Glutamatergic neuron (in vitro differentiated cells): Measurements from ENCODE around the gene CACNA1H. TPM values are rescaled to one million over a fixed set of nuclear protein-coding genes. Genes with fewer than 3 reads are reported as not detected.

Source experiments
- DNase-seq: peaks from one replicate; pipeline ENCODE4 v3.0.0; 2022
- H3K27ac Mint-ChIP-seq: one replicate; pipeline ENCODE4 v1.8.0; 2020; ENCODE audit warnings: mild to moderate bottlenecking, mixed read lengths, inconsistent platforms; ENCODE audit not compliant: unreplicated experiment
- H3K27me3 Mint-ChIP-seq: one replicate; pipeline ENCODE4 v1.8.0; 2020; ENCODE audit warnings: mild to moderate bottlenecking, moderate library complexity, mixed read lengths, inconsistent platforms; ENCODE audit not compliant: unreplicated experiment
- H3K36me3 Mint-ChIP-seq: one replicate; pipeline ENCODE4 v1.8.0; 2020; ENCODE audit warnings: mild to moderate bottlenecking, mixed read lengths, inconsistent platforms; ENCODE audit not compliant: unreplicated experiment
- H3K4me1 Mint-ChIP-seq: one replicate; pipeline ENCODE4 v1.8.0; 2020; ENCODE audit warnings: mild to moderate bottlenecking, low read depth, mixed read lengths, inconsistent platforms; ENCODE audit not compliant: unreplicated experiment
- H3K4me3 Mint-ChIP-seq: one replicate; pipeline ENCODE4 v1.8.0; 2020; ENCODE audit warnings: mild to moderate bottlenecking, mixed read lengths, inconsistent platforms; ENCODE audit not compliant: unreplicated experiment
- H3K9me3 Mint-ChIP-seq: one replicate; pipeline ENCODE4 v1.8.0; 2020; ENCODE audit warnings: mild to moderate bottlenecking, moderate library complexity, mixed read lengths, inconsistent platforms; ENCODE audit not compliant: unreplicated experiment
- long read RNA-seq: library from polyadenylated mRNA; unstranded; transcript quantifications from one replicate; pipeline ENCODE4 v2.0.0, GENCODE V29; 2020; ENCODE audit not compliant: unreplicated experiment
- total RNA-seq: library from RNA; stranded (reverse); fragmentation: NEBNext Ultra II Directional; extraction: Animal tissue kit (Norgen Biotek cat#: 25700); gene quantifications from one replicate; pipeline ENCODE4 v1.2.1, GENCODE V29; 2021; ENCODE audit not compliant: unreplicated experiment
- TF ChIP-seq, protein P1 (sequence below): fragments of 200-600 bp; sonication (generic); IDR thresholded peaks from one replicate; pipeline ENCODE4 v1.5.0; 2021; ENCODE audit not compliant: partially characterized antibody, unreplicated experiment

CACNA1H gene
- total RNA-seq = 161 TPM
- long read RNA-seq, partial matches to known transcripts = 2 of 14 reads
- long read RNA-seq, other reads (novel, unspliced or antisense) = 12 of 14 reads

DNA sequence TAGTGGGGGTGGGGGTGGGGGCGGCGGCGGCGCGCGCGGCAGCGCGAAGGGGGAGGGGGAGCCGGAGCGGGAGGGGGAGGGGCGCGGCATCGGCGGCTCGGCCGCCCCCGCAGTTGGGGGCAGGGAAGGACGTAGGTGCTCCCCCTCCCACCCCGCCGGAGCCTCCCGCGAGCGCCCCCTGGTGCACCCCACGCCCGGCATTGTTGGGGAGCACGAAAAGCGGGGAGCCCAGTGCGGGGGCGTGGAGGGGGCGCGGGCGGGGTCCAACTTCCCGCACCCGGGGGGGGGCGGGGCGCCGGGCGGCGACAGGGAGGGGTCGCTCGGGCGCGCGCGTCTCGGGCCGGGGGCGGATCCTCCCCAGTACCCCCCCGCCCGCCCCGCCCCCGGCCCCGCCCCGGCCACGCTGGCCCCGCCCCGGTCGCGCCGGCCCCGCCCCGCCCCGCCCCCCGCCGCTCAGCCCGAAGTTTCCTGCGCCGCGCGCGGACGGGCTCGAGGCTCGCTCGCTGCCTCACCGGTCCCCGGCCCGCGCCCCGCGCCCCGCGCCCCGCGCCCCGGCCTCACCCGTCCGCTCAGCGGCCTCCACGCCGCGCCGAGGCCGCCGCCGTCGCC lies at the start of gene CACNA1H:
Gene CACNA1H (plus strand): TSS at position 456 of the 609 bp plus-strand sequence. CDS start 632 bp downstream, outside the sequence.
- DNase-seq = peak; percentile 78
- H3K27me3 Mint-ChIP-seq = peaks cover 11% of the 10 kb centered on the region
- peak within 1 kb of the TSS; percentile 64 for H3K27ac Mint-ChIP-seq
- no peaks in the 10 kb centered on the region for H3K36me3 Mint-ChIP-seq
- H3K4me3 Mint-ChIP-seq = peak within 1 kb of the TSS; percentile 68
- peaks cover 12% of the 10 kb centered on the region for H3K9me3 Mint-ChIP-seq
- TF ChIP-seq, protein P1, sequence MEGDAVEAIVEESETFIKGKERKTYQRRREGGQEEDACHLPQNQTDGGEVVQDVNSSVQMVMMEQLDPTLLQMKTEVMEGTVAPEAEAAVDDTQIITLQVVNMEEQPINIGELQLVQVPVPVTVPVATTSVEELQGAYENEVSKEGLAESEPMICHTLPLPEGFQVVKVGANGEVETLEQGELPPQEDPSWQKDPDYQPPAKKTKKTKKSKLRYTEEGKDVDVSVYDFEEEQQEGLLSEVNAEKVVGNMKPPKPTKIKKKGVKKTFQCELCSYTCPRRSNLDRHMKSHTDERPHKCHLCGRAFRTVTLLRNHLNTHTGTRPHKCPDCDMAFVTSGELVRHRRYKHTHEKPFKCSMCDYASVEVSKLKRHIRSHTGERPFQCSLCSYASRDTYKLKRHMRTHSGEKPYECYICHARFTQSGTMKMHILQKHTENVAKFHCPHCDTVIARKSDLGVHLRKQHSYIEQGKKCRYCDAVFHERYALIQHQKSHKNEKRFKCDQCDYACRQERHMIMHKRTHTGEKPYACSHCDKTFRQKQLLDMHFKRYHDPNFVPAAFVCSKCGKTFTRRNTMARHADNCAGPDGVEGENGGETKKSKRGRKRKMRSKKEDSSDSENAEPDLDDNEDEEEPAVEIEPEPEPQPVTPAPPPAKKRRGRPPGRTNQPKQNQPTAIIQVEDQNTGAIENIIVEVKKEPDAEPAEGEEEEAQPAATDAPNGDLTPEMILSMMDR = peak; percentile 68
- peaks cover 10% of the 10 kb centered on the region for H3K4me1 Mint-ChIP-seq

- no peak overlapping the region for H3K4me3 Mint-ChIP-seq
Measured at GRCh38 chr16:1103636-1103980, 49.3 kb upstream of the CACNA1H start.

DNA sequence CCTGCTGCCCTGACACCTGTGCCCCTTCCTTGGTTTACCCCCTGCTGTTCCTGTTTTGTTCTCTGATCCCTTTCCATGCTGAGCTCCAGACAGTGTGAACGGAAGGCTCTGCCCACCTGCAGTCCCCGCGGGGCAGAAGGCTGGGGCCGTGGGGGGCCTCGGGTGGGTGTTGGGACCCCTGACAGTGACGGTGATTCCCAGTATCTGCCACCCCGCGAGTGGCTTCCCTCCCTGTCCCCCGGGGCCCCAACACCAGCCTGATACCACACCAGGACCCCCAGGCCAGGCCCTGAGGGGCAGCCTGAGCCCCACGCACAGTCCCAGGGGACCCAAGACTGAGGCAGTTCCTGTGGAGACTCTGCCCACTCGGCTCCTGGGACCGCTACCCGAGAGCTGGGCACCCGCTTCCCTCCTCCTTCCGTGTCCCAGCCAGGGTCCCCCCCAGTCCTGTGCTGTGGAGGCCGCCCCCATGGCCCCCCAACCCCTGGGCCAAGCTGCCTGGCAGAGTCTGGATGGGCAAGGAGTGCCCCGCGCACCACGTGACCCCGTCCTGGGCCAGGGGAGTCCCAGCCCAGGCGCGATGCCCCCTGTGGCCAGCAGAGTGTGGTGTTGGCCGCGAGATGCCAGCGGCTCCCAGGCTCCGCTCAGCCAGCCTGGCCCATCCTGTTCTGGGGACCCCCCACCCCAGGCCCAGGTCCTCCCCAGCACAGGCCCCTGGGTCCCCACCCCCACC lies 46.9 kb upstream of the CACNA1H start:
- Mint-ChIP-seq H3K4me3 (no peak overlapping the region), H3K36me3 (no peaks in the 10 kb centered on the region), H3K9me3 (peaks cover 5% of the 10 kb centered on the region), H3K27me3 (no peaks in the 10 kb centered on the region), H3K4me1 (peaks cover 1% of the 10 kb centered on the region), H3K27ac (no peak overlapping the region)
- TF ChIP-seq, protein P1 = peak; percentile 88
- DNase-seq = peak; percentile 88

More at GRCh38 chr16:1103636-1103980, 49.3 kb upstream of the CACNA1H start:
- no peaks in the 10 kb centered on the region for H3K9me3 Mint-ChIP-seq
- H3K27me3 Mint-ChIP-seq = no peaks in the 10 kb centered on the region
- no peaks in the 10 kb centered on the region for H3K36me3 Mint-ChIP-seq
- TF ChIP-seq, protein P1 = no peak
- no peaks in the 10 kb centered on the region for H3K4me1 Mint-ChIP-seq
- H3K27ac Mint-ChIP-seq = no peak overlapping the region
- no peak for DNase-seq

DNA sequence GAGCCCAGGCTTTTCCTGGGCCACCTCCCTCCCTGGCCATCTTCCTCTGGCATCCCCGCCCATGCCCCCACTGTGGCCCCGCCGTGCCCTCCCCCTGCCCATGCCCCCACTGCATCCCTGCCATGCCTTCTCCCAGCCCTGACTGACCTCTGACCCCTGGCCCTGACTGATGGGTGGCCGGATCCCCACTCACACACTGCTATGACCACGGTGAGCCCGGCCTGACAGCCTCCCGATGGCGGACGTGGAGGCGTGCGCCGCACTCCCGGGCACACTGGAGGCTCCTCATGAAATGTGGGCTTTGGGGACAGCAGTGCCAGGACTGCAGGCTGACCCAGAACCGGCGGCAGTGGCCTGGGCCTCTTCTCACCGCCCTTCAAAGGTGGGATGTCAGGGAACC lies 46.2 kb upstream of the CACNA1H start:
- no peak overlapping the region for H3K27ac Mint-ChIP-seq
- TF ChIP-seq, protein P1 = no peak
- no peaks in the 10 kb centered on the region for H3K36me3 Mint-ChIP-seq
- peaks cover 1% of the 10 kb centered on the region for H3K4me1 Mint-ChIP-seq
- no peak for DNase-seq
- H3K9me3 Mint-ChIP-seq = peaks cover 5% of the 10 kb centered on the region
- H3K4me3 Mint-ChIP-seq = no peak overlapping the region
- peaks cover 2% of the 10 kb centered on the region for H3K27me3 Mint-ChIP-seq

DNA sequence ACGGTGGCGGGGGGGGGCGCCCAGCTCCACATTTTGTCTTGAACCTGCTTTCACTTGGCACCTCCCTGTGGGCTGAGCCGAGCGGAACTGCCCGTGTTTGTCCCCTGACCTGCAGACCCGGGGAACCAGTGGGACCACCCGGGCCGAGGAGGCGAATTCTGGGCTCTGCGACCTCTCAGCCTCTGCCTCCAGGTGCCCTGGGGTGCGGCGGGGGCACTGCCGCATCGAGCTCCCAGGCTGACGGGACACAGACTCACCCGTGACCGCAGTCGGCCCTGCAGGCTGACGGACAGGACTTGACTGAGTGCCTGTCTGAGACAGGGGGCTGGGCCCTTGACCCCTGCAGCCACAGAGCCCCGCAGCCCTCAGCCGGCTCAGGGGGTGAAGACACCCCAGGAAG lies 45.8 kb upstream of the CACNA1H start:
- Mint-ChIP-seq H3K36me3 (no peaks in the 10 kb centered on the region), H3K27ac (no peak overlapping the region), H3K9me3 (peaks cover 5% of the 10 kb centered on the region), H3K4me1 (peaks cover 1% of the 10 kb centered on the region), H3K27me3 (peaks cover 2% of the 10 kb centered on the region), H3K4me3 (no peak overlapping the region)
- TF ChIP-seq, protein P1 = no peak
- no peak for DNase-seq
